Brain microvascular endothelial cell (primary cell): ENCODE results near the gene GLI2.
A peak's percentile ranks its signal among the peaks of the same experiment; 100 is the strongest.

Experiments used
- DNase-seq: peaks from one replicate; pipeline ENCODE4 v3.0.0-alpha.2; 2020
- H3K27ac ChIP-seq: fragments of 250-450 bp; sonication (Bioruptor Pico); 2 replicates; pipeline ENCODE4 v1.5.1; 2020; ENCODE audit warnings: mild to moderate bottlenecking, moderate library complexity
- H3K27me3 ChIP-seq: fragments of 250-450 bp; sonication (Bioruptor Pico); replicated peaks from 2 replicates; pipeline ENCODE4 v1.5.1; 2020; ENCODE audit warnings: mild to moderate bottlenecking
- H3K36me3 ChIP-seq: fragments of 250-450 bp; sonication (Bioruptor Pico); replicated peaks from 2 replicates; pipeline ENCODE4 v1.5.1; 2020; ENCODE audit warnings: mild to moderate bottlenecking
- H3K4me3 ChIP-seq: 2 replicates; pipeline ENCODE4 v1.5.1; 2011; ENCODE audit warnings: low read depth, mild to moderate bottlenecking, control low read depth, low read length, moderate library complexity
- CTCF ChIP-seq: IDR thresholded peaks from 2 replicates; pipeline ENCODE4 v1.5.1; 2011; ENCODE audit warnings: low read depth, mild to moderate bottlenecking, moderate library complexity, low read length, control low read depth, inconsistent platforms; ENCODE audit errors: missing control alignments
- in situ Hi-C: cut with HindIII; loops from 2 replicates; pipeline ENCODE4 v1.10.0; 2017; ENCODE audit warnings: low sequenced_read_pairs, low pct_ligation_motif_present

The GLI2 gene

DNA sequence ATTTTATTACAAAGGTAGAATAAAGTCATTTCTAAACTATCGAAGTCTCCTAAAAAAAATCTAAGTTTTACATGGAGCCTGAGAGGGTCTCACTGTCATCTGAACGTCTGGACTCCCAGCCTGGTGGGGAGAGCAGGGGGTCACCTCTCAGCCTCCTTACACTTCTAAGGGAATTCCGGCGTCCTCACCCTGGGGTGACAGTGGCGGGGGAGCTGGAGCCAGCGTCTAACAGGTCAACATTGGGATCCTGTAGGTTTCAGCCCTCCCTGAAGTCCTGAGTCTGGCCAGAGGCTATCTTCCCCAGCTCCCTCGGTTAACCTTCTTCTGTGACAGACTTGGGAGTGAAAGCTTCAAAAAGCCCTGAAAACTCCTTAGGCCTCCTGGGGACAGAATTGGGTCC is 34.6 kb upstream of the GLI2 start:
- Histone ChIP-seq H3K36me3 (no peaks in the 10 kb centered on the region), H3K27me3 (no peaks in the 10 kb centered on the region), H3K4me3 (no peak overlapping the region), H3K27ac (no peak overlapping the region)
- in situ Hi-C loops: loop anchor here (10.0 kb wide), 1 partner anchor 364 kb away; no protein-coding TSS in a partner anchor
- no peak for DNase-seq
- TF ChIP-seq CTCF: no peak

DNA sequence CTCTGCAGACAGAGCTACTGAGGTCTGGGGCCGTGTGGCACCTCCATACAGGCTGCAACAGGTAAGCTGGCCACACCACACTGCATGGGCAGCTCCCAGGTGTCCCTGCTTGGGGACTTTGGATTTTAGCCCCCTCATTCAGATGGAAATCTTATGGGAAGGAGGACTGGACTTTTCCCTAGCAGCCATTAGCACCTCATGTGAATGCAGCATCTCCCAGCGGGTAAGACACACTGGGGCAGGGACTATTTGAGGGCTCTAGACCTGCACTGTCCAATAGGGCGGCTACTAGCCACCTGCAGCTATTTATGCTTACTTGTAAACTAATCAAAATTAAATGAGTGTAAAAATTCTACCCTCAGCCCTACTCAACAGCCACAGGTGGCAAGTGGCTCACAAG is 34.2 kb upstream of the GLI2 start:
- Histone ChIP-seq H3K27me3 (no peaks in the 10 kb centered on the region), H3K36me3 (no peaks in the 10 kb centered on the region), H3K27ac (no peak overlapping the region), H3K4me3 (no peak overlapping the region)
- in situ Hi-C loops: loop anchor here (10.0 kb wide), 1 partner anchor 363 kb away; no protein-coding TSS in a partner anchor
- TF ChIP-seq CTCF: no peak
- DNase-seq: no peak

DNA sequence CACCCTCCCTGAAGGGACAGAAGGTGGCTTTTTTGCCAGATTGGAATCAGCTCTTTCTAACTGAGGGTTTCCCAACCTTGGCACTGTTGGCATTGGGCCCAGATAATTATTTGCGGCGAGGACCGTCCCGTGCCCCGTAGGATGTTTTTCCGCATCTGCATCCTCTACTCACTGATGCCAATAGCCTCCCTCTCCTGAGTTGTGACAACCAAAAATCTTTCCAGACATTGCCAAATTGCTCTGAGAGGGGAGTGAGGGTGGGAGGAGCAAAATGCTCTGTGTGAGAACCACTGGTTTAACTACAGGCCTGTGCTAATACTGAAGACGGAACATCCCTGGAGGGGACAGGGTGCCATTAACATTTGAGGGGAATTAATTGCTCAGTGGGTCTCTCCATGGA is 33.6 kb upstream of the GLI2 start:
- TF ChIP-seq CTCF: no peak
- H3K36me3 ChIP-seq: no peaks in the 10 kb centered on the region
- no peak for DNase-seq
- in situ Hi-C loops: loop anchor here (10.0 kb wide), 1 partner anchor 363 kb away; no protein-coding TSS in a partner anchor
- no peaks in the 10 kb centered on the region for H3K27me3 ChIP-seq
- H3K4me3 ChIP-seq: no peak overlapping the region
- H3K27ac ChIP-seq: no peak overlapping the region

DNA sequence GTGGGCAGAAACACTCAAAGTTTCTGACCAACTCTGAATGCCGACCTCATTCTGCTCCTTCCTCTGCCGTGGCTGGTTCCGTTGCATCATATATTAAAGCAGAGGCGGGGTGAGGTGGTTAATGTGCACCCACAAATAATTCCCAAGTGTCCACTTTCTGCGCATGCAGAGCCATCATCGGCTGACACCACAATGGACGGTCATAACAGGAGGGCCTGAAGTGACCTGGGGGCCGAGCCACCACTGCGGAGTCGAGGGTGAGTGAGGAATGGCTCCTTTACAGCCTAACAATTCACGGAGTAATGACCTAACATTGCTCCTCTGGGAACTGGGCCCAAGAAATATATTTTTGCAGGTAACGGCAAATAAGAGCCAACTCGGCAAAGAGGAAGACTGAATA is 32.9 kb upstream of the GLI2 start:
- no peak for TF ChIP-seq CTCF
- no peak overlapping the region for H3K4me3 ChIP-seq
- H3K36me3 ChIP-seq: no peaks in the 10 kb centered on the region
- no peak overlapping the region for H3K27ac ChIP-seq
- no peaks in the 10 kb centered on the region for H3K27me3 ChIP-seq
- no peak for DNase-seq
- in situ Hi-C loops: loop anchor here (10.0 kb wide), 1 partner anchor 362 kb away; no protein-coding TSS in a partner anchor

GRCh38 chr2:120703330-120703994 is 32.2 kb upstream of the GLI2 start:
- in situ Hi-C loops: loop anchor here (10.0 kb wide), 1 partner anchor 361 kb away; no protein-coding TSS in a partner anchor
- no peaks in the 10 kb centered on the region for H3K27me3 ChIP-seq
- no peak overlapping the region for H3K4me3 ChIP-seq
- TF ChIP-seq CTCF: no peak
- no peak overlapping the region for H3K27ac ChIP-seq
- DNase-seq: peak; percentile 75
- no peaks in the 10 kb centered on the region for H3K36me3 ChIP-seq

- no peak overlapping the region for H3K27ac ChIP-seq
- H3K4me3 ChIP-seq: no peak overlapping the region
- no peak for TF ChIP-seq CTCF
- in situ Hi-C loops: loop anchor here (10.0 kb wide), 1 partner anchor 360 kb away; no protein-coding TSS in a partner anchor
- H3K27me3 ChIP-seq: no peaks in the 10 kb centered on the region
- H3K36me3 ChIP-seq: no peaks in the 10 kb centered on the region
- DNase-seq: no peak
These were observed 31.0 kb upstream of the GLI2 start for GRCh38 chr2:120704696-120705095.
